Lung (tissue), 12 donors: ENCODE results near the gene PTPRD. TPM values are rescaled to one million over a fixed set of nuclear protein-coding genes. Genes with fewer than 3 reads are reported as not detected.
"Not testable (repeated sequence)": the region's sequence is repeated elsewhere in the genome, so short reads cannot be mapped to it uniquely, and the experiment has no call there.

ENCODE experiments used
- ATAC-seq: fragments of 200-7000 bp; cut with Tn5 transposase; one replicate; pipeline ENCODE4 v1.9.1; 2020; ENCODE audit warnings: moderate number of reproducible peaks; ENCODE audit not compliant: insufficient read depth, low FRiP score
- DNase-seq, 3 donors: peaks; one replicate each; pipeline ENCODE4 v3.0.0-alpha.2; 2013 to 2017
- H3K27ac ChIP-seq, 2 donors: one replicate each; pipeline ENCODE4 v1.5.1; 2013; ENCODE audit warnings: mild to moderate bottlenecking in 2 of 2, moderate library complexity in 2 of 2, control low read depth in 1 of 2, inconsistent platforms in 1 of 2, low read depth in 1 of 2, low read length in 1 of 2
- H3K27me3 ChIP-seq, 3 donors: one replicate each; pipeline ENCODE4 v1.5.1; 2013; ENCODE audit warnings: low read length in 2 of 3; ENCODE audit not compliant: control insufficient read depth in 3 of 3, insufficient read depth in 3 of 3
- H3K36me3 ChIP-seq, 4 donors: one replicate each; pipeline ENCODE4 v1.5.1; 2013; ENCODE audit warnings: low read length in 4 of 4, mild to moderate bottlenecking in 1 of 4, moderate library complexity in 1 of 4; ENCODE audit not compliant: control insufficient read depth in 4 of 4, insufficient read depth in 4 of 4
- H3K4me1 ChIP-seq, 5 donors: one replicate each; pipeline ENCODE4 v1.5.1; 2013; ENCODE audit warnings: low read length in 5 of 5, mild to moderate bottlenecking in 2 of 5, moderate library complexity in 1 of 5; ENCODE audit not compliant: control insufficient read depth in 5 of 5, insufficient read depth in 5 of 5
- H3K4me3 ChIP-seq: one replicate; pipeline ENCODE4 v1.5.1; 2013; ENCODE audit warnings: mild to moderate bottlenecking, control low read depth, moderate library complexity
- H3K9ac ChIP-seq, 2 donors: one replicate each; pipeline ENCODE4 v1.5.1; 2013; ENCODE audit warnings: low read length in 2 of 2, control low read depth in 1 of 2; ENCODE audit not compliant: insufficient read depth in 1 of 2
- H3K9me3 ChIP-seq, 4 donors: one replicate each; pipeline ENCODE4 v1.5.1; 2013; ENCODE audit warnings: low read length in 3 of 4, mild to moderate bottlenecking in 1 of 4, moderate library complexity in 1 of 4; ENCODE audit not compliant: control insufficient read depth in 4 of 4, insufficient read depth in 3 of 4
- WGBS, 2 donors: extraction: QIAGEN DNeasy Blood & Tissue Kit; methylation state at CpG; one replicate each; pipeline ENCODE4 v1.1.7; 2013; 5-methylcytosine and 5-hydroxymethylcytosine counted together
- polyA plus RNA-seq, 2 donors: library from polyadenylated mRNA; stranded (reverse); fragments of 200-250 nt; gene quantifications; one replicate each; pipeline ENCODE4 v1.2.1, GENCODE V29; 2013
- total RNA-seq, 2 donors: library from RNA; depleted of rRNA in 1 of 2; stranded (reverse); fragments of >200 nt in 1 of 2; gene quantifications; one replicate each; pipeline ENCODE4 v1.2.1, GENCODE V29; 2014 to 2021
- TF ChIP-seq, protein P1 (sequence below): IDR thresholded peaks from 2 replicates; pipeline ENCODE4 v1.5.1; 2012; ENCODE audit warnings: mild to moderate bottlenecking; ENCODE audit errors: control extremely low read depth, extremely low read depth
- donor health status: control.
- donor health status: control.
- donor health status: Bipolar disorder and iron deficiency.
- donor health status: healthy.
- donor health status: DM: yes; HTN: yes; CAD: no.

The PTPRD gene
- total and polyA plus RNA-seq, 4 donors = 1.9 to 145 (median 13.7) TPM

DNA sequence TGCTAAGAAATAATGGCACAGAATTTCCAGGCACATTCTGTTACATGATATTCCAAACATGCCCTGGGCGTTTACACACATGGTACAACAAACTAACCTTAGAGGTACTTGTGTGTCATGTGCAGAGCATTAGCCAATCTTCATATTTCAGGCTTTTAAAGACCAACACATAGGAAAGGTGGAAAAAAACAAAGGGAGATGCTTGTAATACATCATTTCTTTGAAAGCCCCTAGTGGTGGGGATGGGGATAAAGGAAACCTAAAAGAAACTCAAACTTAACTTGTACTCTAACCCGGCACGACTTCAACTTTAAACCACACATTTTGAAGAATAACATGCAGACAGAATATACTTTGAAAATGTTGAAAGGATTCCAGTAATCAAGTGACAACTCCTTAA, 133.6 kb downstream of the PTPRD start:
- Histone ChIP-seq H3K4me3 (no peak overlapping the region), H3K27ac (no peak overlapping the region), H3K9ac (no peak overlapping the region), H3K9me3 (peaks cover 0 to 2% (median 0%) of the 10 kb centered on the region in 4 donors), H3K4me1 (no peaks in the 10 kb centered on the region), H3K36me3 (no peaks in the 10 kb centered on the region), H3K27me3 (no peaks in the 10 kb centered on the region)
- ATAC-seq (no peak), DNase-seq (peak in 1 of 3 donors; percentile 1)
- TF ChIP-seq, protein P1, sequence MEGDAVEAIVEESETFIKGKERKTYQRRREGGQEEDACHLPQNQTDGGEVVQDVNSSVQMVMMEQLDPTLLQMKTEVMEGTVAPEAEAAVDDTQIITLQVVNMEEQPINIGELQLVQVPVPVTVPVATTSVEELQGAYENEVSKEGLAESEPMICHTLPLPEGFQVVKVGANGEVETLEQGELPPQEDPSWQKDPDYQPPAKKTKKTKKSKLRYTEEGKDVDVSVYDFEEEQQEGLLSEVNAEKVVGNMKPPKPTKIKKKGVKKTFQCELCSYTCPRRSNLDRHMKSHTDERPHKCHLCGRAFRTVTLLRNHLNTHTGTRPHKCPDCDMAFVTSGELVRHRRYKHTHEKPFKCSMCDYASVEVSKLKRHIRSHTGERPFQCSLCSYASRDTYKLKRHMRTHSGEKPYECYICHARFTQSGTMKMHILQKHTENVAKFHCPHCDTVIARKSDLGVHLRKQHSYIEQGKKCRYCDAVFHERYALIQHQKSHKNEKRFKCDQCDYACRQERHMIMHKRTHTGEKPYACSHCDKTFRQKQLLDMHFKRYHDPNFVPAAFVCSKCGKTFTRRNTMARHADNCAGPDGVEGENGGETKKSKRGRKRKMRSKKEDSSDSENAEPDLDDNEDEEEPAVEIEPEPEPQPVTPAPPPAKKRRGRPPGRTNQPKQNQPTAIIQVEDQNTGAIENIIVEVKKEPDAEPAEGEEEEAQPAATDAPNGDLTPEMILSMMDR = no peak
- 46 to 47% methylated on average over 3 of the region's 3 CpGs for WGBS, 2 donors

DNA sequence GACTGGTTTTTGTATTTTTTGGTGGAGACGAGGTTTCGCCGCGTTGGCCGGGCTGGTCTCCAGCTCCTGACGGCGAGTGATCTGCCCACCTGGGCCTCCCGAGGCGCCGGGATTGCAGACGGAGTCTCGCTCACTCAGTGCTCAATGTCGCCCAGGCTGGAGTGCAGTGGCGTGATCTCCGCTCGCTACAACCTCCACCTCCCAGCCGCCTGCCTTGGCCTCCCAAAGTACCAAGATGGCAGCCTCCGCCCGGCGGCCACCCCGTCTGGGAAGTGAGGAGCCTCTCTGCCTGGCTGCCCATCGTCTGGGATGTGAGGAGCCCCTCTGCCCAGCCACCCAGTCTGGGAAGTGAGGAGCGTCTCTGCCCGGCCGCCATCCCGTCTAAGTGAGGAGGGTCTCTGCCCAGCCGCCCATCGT, 163.6 kb downstream of the PTPRD start:
- 95% methylated on average over 28 of the region's 28 CpGs for WGBS, 2 donors
- not testable (repeated sequence) for H3K4me3 ChIP-seq

DNA sequence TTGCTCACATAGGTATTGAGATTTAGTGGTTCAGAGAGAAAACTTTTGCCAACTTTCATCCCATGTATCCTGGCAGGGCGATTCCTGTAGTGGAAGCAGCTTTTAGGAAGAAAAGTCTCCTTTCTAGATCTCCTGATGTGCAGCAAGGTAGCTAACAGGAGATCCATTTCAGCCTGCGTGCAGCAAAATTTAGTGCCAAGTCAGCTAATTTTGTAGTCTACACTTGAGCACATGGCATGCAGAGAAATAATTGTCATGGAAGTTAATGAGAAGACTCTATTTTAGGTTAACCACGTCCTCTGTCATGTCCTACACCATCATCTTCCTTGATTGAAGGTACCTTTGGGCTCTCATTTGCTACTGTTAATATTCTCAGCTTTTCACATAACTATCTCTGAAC, 165.8 kb downstream of the PTPRD start:
- H3K27me3 ChIP-seq = no peaks in the 10 kb centered on the region
- ATAC-seq = no peak
- 73 to 80% methylated on average over 3 of the region's 3 CpGs for WGBS, 2 donors
- no peaks in the 10 kb centered on the region for H3K36me3 ChIP-seq
- no peaks in the 10 kb centered on the region for H3K4me1 ChIP-seq
- no peak overlapping the region for H3K27ac ChIP-seq
- H3K4me3 ChIP-seq = no peak overlapping the region
- H3K9me3 ChIP-seq = no peaks in the 10 kb centered on the region
- TF ChIP-seq, protein P1 = no peak
- no peak for DNase-seq
- H3K9ac ChIP-seq = no peak overlapping the region

More for the DNA sequence above, 163.6 kb downstream of the PTPRD start:
- H3K27me3 ChIP-seq, H3K27ac ChIP-seq, ATAC-seq, H3K4me1 ChIP-seq, DNase-seq, H3K9me3 ChIP-seq, H3K36me3 ChIP-seq, H3K9ac ChIP-seq: not testable (repeated sequence)

DNA sequence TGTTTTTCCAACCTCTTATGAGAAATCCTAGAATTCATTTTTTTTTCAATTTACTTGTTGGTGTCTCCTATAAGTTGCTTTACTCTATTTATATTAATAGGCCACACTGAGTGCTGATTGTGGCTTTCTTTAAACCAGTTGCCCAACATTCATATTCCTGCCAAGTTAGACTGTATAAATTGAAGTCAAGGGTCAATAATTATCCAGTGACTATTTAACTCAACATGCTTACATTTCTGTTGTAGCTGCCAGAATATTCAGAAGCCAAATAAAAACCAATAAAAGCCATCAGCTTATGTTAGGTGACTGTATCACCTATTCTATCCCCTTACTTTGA, 169.0 kb downstream of the PTPRD start:
- peak in 1 of 3 donors; percentile 7 for DNase-seq

More for the DNA sequence above, 169.0 kb downstream of the PTPRD start:
- Histone ChIP-seq H3K36me3 (no peaks in the 10 kb centered on the region), H3K4me3 (no peak overlapping the region), H3K4me1 (no peaks in the 10 kb centered on the region), H3K27ac (no peak overlapping the region), H3K9ac (no peak overlapping the region), H3K27me3 (no peaks in the 10 kb centered on the region), H3K9me3 (no peaks in the 10 kb centered on the region)
- TF ChIP-seq, protein P1 = no peak
- no peak for ATAC-seq
